Cardiac fibroblast (primary cell): ENCODE results near the gene CARD16.

Experiments used
- DNase-seq, 2 donors: peaks; one replicate each; pipeline versions ENCODE4 v3.0.0 to v3.0.0-alpha.2; 2010; ENCODE audit warnings: low read depth in 2 of 2
- H3K4me3 ChIP-seq, 2 donors: replicated peaks in 1 of 2; 1 replicate in 1 of 2; 2 replicates in 1 of 2; pipeline ENCODE4 v1.5.1; 2011; ENCODE audit warnings: low read depth in 2 of 2, low read length in 2 of 2, mild to moderate bottlenecking in 2 of 2, moderate library complexity in 1 of 2
- CTCF ChIP-seq: IDR thresholded peaks from one replicate; pipeline ENCODE4 v1.5.1; 2011; ENCODE audit warnings: low read depth, mild to moderate bottlenecking, low read length, inconsistent platforms

Gene CARD16

GRCh38 chr11:105003151-105003550, 42.0 kb downstream of the CARD16 start:
- DNase-seq, result no peak
- no peak overlapping the region for H3K4me3 ChIP-seq
- TF ChIP-seq CTCF, result no peak

GRCh38 chr11:105000797-105001196, 44.3 kb downstream of the CARD16 start:
- peak; percentile 47 for TF ChIP-seq CTCF
- no peak for DNase-seq
- H3K4me3 ChIP-seq, result no peak overlapping the region

- peak in 1 of 2 donors; percentile 20 for DNase-seq
- H3K4me3 ChIP-seq, result no peak overlapping the region
- TF ChIP-seq CTCF, result peak; percentile 19
Observed at GRCh38 chr11:105000167-105000566, 45.0 kb downstream of the CARD16 start.

- no peak for TF ChIP-seq CTCF
- no peak for DNase-seq
- H3K4me3 ChIP-seq, result no peak overlapping the region
Observed at GRCh38 chr11:104999721-105000120, 45.4 kb downstream of the CARD16 start.

GRCh38 chr11:104997288-104997687, 47.8 kb downstream of the CARD16 start:
- H3K4me3 ChIP-seq, result no peak overlapping the region
- DNase-seq, result peak; percentile 59 to 75
- peak; percentile 39 for TF ChIP-seq CTCF

GRCh38 chr11:104995001-104995408, 50.1 kb downstream of the CARD16 start:
- TF ChIP-seq CTCF, result no peak
- no peak for DNase-seq
- no peak overlapping the region for H3K4me3 ChIP-seq

GRCh38 chr11:104992781-104993180, 52.4 kb downstream of the CARD16 start:
- H3K4me3 ChIP-seq, result no peak overlapping the region
- no peak for TF ChIP-seq CTCF

More at GRCh38 chr11:104992781-104993180, 52.4 kb downstream of the CARD16 start:
- no peak for DNase-seq
